Lower leg skin (tissue), 4 donors: ENCODE results near the gene TNFSF15. TPM values are rescaled to one million over a fixed set of nuclear protein-coding genes. Genes with fewer than 3 reads are reported as not detected.

Experiments used
- DNase-seq, 2 donors: peaks; one replicate each; pipeline ENCODE4 v3.0.0-alpha.2; 2019; ENCODE audit warnings: low spot score in 2 of 2
- H3K4me3 ChIP-seq: fragments of 200-600 bp; sonication (generic); 2 replicates; pipeline ENCODE4 v1.5.1; 2017; ENCODE audit warnings: mild to moderate bottlenecking, low read depth; ENCODE audit not compliant: poor library complexity, severe bottlenecking
- POLR2A ChIP-seq, 2 donors: fragments of 450-650 bp; IDR thresholded peaks; one replicate each; pipeline ENCODE4 v1.6.1; 2016 to 2017; ENCODE audit warnings: antibody characterized with exemption in 2 of 2, mild to moderate bottlenecking in 1 of 2, moderate library complexity in 1 of 2
- WGBS, 2 donors: methylation state at CpG; one replicate each; pipeline ENCODE4 v1.1.5; 2018; 5-methylcytosine and 5-hydroxymethylcytosine counted together
- intact Hi-C: fragments of 100-400 bp; cut with DNase I; formaldehyde crosslinking; loops from one replicate; pipeline ENCODE4 v1.15.0; 2023; ENCODE audit warnings: low total_unique reads
- total RNA-seq, 4 donors: library from RNA; depleted of rRNA; stranded (reverse); fragments of >200 nt; gene quantifications; one replicate each; pipeline ENCODE4 v1.1.0, GENCODE V29; 2016
- TF ChIP-seq, protein P1 (sequence below), 3 donors: fragments of 450-650 bp; IDR thresholded peaks; one replicate each; pipeline ENCODE4 v1.5.1; 2016; ENCODE audit warnings: antibody characterized with exemption in 3 of 3, mild to moderate bottlenecking in 3 of 3, moderate library complexity in 2 of 3

The TNFSF15 gene
- total RNA-seq, 4 donors from 2014 or later = 0.08 to 0.88 (median 0.26) TPM; not detected in 1

DNA sequence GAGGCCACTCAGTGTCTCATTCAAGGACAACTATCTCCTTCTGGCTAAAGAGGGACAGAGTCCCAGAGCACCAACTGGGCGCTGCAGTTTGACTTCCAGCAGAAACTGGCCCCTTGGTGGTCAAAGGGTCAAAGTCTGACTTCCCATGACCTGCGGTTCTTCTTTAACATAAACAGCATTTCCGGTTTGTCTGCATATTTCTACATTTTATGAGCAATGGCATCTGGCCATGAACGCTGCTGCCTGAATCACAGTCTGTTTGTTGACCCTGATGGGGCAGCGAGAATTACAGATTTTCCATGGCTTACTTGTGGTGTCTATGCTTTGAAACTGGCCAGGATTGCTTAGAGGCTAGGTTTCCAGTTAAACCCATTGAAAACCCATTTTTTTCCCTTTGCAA, 1.3 kb downstream of the TNFSF15 start:
- WGBS, 2 donors = 39 to 47% methylated on average over 5 of the region's 5 CpGs
- TF ChIP-seq POLR2A (IDR thresholded peaks at IDR 0.05) = no peak
- TF ChIP-seq, protein P1, sequence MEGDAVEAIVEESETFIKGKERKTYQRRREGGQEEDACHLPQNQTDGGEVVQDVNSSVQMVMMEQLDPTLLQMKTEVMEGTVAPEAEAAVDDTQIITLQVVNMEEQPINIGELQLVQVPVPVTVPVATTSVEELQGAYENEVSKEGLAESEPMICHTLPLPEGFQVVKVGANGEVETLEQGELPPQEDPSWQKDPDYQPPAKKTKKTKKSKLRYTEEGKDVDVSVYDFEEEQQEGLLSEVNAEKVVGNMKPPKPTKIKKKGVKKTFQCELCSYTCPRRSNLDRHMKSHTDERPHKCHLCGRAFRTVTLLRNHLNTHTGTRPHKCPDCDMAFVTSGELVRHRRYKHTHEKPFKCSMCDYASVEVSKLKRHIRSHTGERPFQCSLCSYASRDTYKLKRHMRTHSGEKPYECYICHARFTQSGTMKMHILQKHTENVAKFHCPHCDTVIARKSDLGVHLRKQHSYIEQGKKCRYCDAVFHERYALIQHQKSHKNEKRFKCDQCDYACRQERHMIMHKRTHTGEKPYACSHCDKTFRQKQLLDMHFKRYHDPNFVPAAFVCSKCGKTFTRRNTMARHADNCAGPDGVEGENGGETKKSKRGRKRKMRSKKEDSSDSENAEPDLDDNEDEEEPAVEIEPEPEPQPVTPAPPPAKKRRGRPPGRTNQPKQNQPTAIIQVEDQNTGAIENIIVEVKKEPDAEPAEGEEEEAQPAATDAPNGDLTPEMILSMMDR (IDR thresholded peaks at IDR 0.05) = no peak
- intact Hi-C loops = no loop called here
- peak in 1 of 2 donors; percentile 35 for DNase-seq
- no peak overlapping the region for H3K4me3 ChIP-seq

DNA sequence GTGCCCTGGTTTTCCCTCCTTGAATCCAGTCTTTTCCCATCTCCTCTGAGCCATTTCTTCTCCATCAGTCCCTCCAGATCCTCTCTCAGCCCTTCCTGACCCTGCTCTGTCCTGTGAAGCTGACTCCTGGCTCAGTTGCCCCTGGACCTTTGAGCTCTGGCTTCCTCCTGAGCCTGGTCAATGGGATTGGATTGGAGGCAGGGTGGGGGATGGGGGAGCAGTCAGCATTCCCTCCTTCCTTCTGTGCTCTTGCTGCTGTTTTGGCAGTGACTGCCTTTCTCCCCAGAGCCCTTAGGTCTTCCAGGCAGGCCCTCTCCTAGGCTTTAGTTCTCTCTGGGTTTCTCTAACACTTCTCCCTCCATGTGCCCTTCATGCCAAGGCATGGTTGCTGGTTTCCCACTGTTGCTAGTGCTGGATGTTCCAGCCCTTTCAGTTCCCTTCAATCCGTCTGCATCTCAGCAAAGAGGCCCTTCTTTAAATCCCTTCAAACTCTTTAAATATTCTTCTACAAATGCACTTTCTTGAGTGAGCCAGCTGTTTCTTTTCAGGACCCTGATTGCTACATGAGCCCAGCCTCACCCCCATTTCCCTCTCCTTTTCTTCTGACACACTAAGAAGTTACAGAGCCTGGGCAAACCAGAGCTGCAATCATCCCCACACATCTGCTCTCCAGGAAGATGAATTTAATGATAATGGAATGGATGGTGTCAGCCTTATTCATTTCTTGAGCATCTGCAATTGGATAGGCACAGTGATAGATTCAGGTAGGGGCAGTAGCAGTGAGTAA, 2.2 kb downstream of the TNFSF15 start:
- WGBS, 2 donors = 89 to 91% methylated on average over 1 of the region's 1 CpG
- TF ChIP-seq POLR2A (IDR thresholded peaks at IDR 0.05) = no peak
- TF ChIP-seq, protein P1 (IDR thresholded peaks at IDR 0.05) = no peak
- intact Hi-C loops = no loop called here
- no peak overlapping the region for H3K4me3 ChIP-seq
- no peak for DNase-seq

DNA sequence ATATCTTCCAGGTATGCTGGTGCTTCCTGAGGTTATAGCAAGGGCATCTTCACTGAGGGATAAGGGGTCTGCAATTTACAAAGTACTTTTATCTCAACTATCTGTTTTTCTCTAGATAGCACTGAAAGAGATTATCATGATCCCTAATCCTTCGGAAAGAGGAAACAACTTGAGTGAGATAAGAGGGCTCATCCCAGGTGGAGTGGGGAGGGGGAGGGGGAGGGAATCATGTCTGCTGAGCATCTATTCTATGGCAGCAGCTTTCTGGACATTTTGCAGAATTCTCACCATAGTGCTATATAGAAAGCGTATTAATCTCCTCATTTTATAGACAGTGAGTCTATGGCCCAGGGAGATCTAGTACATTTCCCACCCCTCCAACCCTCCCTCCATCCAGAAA, 5.9 kb downstream of the TNFSF15 start:
- H3K4me3 ChIP-seq = no peak overlapping the region
- intact Hi-C loops = no loop called here
- WGBS, 2 donors = 91 to 96% methylated on average over 2 of the region's 2 CpGs
- no peak for TF ChIP-seq POLR2A (IDR thresholded peaks at IDR 0.05)
- TF ChIP-seq, protein P1 (IDR thresholded peaks at IDR 0.05) = no peak
- DNase-seq = no peak

DNA sequence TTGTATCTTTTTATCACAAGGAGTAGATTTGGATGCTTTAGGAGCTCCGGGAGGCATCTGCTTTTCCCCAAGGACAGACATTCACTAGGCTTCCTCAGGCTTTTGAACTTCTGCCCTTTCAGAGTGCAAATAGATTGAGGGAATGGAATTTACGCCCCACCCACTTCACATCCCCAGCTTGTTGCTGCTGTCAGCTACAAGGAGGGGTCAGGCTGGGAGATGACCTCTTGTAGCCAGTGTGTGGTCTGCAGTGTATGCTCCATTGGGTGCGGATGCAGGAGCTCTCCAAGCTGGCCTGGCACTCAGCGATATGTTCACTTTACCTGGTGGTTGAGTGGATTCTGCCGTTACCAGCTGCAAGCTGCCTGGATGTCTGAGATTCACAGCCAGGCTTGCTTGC, 6.4 kb downstream of the TNFSF15 start:
- intact Hi-C loops = no loop called here
- H3K4me3 ChIP-seq = no peak overlapping the region
- DNase-seq = no peak
- no peak for TF ChIP-seq POLR2A (IDR thresholded peaks at IDR 0.05)
- TF ChIP-seq, protein P1 (IDR thresholded peaks at IDR 0.05) = no peak
- 64 to 75% methylated on average over 5 of the region's 5 CpGs for WGBS, 2 donors

DNA sequence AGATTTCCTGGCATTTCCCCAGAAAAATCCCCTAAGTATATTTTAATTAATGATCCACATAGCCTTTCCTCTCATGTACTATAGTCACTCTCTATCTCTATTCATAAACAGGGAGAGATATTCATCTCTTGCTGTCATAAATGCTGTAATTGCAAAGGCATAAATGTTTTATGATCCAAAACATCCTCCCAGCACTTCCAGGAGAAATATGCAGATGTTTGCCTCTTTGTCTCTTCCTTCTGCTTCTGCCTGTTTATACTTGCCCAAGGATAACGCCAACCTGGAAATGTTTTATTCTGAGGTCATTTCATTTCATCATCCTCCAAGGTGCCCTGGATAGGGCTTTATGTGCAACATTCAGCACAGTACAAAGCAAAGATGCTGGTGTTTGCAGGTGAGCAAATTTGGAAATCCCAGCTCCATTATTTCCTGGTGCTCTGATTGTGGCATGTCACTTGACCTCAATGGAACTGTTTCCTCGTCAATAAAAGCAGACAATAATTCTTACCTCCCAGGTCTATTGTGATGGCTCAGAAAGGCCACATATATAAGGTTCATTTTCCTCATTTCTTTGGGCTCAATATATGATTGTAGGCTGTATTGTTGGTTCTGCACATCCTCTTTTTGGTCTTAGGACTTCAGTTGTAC, 6.9 kb downstream of the TNFSF15 start:
- intact Hi-C loops = no loop called here
- TF ChIP-seq, protein P1 (IDR thresholded peaks at IDR 0.05) = no peak
- no peak for TF ChIP-seq POLR2A (IDR thresholded peaks at IDR 0.05)
- H3K4me3 ChIP-seq = no peak overlapping the region
- DNase-seq = no peak
- WGBS, 2 donors = 29 to 39% methylated on average over 2 of the region's 2 CpGs
